Activated T-cell treated with anti-CD3 and anti-CD28 coated beads, Interleukin-2, amount 50 U/mL, for 24 hours (primary cell): ENCODE data around the gene MAST3.
A peak's percentile ranks its signal among the peaks of the same experiment; 100 is the strongest.
"Not testable (repeated sequence)": the region's sequence is repeated elsewhere in the genome, so short reads cannot be mapped to it uniquely, and the experiment has no call there.

Source experiments
- DNase-seq: peaks from one replicate; pipeline ENCODE4 v3.0.0-alpha.2; 2020
- H3K27ac Mint-ChIP-seq: 2 replicates; pipeline ENCODE4 v1.8.0; 2020; ENCODE audit warnings: mild to moderate bottlenecking, mixed read lengths
- H3K27me3 Mint-ChIP-seq: 2 replicates; pipeline ENCODE4 v1.8.0; 2020; ENCODE audit warnings: mixed read lengths
- H3K36me3 Mint-ChIP-seq: 2 replicates; pipeline ENCODE4 v1.8.0; 2020; ENCODE audit warnings: low read depth, mixed read lengths
- H3K4me1 Mint-ChIP-seq: 2 replicates; pipeline ENCODE4 v1.8.0; 2020; ENCODE audit warnings: low read depth, mixed read lengths
- H3K4me3 Mint-ChIP-seq: 2 replicates; pipeline ENCODE4 v1.8.0; 2020; ENCODE audit warnings: mild to moderate bottlenecking, moderate library complexity, mixed read lengths
- H3K9me3 Mint-ChIP-seq: 2 replicates; pipeline ENCODE4 v1.8.0; 2020; ENCODE audit warnings: mixed read lengths

The MAST3 gene

DNA sequence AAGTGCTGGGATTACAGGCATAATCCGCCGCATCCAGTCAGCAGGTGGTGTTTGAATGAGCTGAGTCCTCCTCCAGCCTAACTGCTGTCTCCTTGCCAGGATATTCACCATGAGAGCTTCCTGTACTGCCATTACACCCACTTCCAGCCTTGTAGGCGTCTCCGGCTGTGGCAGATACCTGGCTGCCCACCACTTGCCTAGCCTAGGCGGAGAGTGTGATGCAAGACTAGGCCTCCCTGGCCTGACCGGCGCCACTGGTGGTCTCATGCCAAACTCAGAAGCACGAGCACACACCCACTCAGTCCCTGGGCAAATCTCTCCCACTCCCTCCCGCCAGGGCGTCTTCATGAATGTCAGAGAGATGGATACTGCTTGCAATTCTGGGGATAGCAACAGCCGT is 27.4 kb upstream of the MAST3 start:
- Mint-ChIP-seq H3K4me3 (no peak overlapping the region), H3K27me3 (no peaks in the 10 kb centered on the region), H3K36me3 (peaks cover 52% of the 10 kb centered on the region), H3K9me3 (no peaks in the 10 kb centered on the region), H3K4me1 (peaks cover 10% of the 10 kb centered on the region), H3K27ac (no peak overlapping the region)
- no peak for DNase-seq

DNA sequence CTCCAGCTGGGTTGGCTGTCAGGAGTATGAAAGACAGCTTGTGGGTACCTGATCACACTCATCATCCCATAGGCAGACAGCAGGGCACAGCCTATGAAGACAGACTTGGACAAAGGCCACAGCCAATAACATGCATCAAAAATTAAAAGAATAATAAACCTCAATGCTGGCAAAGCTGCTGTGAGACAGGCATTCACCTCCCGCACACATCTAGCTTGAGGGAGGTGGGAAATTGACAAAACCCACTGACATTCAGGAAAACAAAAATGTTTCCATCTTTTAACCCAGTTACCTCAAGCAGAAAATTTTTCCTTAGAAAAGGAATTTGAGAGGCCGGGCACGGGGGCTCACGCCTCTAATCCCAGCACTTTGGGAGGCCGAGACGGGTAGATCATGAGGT is 25.2 kb upstream of the MAST3 start:
- Mint-ChIP-seq H3K4me1 (peaks cover 10% of the 10 kb centered on the region), H3K4me3 (no peak overlapping the region), H3K9me3 (no peaks in the 10 kb centered on the region), H3K27me3 (no peaks in the 10 kb centered on the region), H3K27ac (no peak overlapping the region), H3K36me3 (peaks cover 61% of the 10 kb centered on the region)
- DNase-seq, result no peak

DNA sequence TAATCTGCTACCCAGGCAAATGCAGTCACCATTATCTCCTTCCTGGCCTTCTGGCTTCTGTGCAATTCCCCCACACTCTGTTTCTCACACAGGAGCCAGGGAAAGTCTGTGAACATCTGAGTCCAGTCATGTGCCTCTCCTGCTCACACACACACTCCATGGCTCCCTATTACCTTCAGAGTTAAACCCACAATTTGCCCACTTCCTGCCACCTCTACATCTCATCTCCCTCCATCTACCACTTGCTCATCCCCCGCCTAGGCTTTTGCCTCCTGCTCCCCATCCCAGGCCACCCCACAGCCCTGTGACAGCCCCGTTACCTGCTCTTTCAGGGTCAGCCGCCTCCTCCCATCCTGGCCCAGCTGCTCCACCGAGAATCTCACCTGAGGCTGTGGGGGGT is 24.4 kb upstream of the MAST3 start:
- no peaks in the 10 kb centered on the region for H3K27me3 Mint-ChIP-seq
- H3K4me1 Mint-ChIP-seq, result peaks cover 10% of the 10 kb centered on the region
- peaks cover 69% of the 10 kb centered on the region for H3K36me3 Mint-ChIP-seq
- H3K9me3 Mint-ChIP-seq, result no peaks in the 10 kb centered on the region
- no peak overlapping the region for H3K4me3 Mint-ChIP-seq
- H3K27ac Mint-ChIP-seq, result peak overlapping the region; percentile 35
- no peak for DNase-seq

DNA sequence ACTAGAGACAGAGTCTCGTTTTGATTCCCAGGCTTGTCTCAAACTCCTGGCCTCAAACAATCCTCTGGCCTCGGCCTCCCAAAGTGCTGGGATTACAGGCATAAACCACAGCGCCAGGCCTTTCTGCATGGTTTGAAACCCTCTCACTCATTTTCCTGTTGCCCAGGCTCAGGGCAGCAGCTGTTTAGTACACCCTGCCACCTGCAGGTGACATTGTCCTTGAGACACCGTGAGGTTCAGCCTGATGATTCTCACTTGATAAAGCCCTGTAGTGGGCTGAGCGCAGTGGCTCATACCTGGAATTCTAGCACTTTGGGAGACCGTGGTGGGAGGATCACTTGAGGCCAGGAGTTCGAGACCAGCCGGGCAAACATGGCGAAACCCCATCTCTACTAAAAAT is 23.4 kb upstream of the MAST3 start:
- no peak for DNase-seq
- Mint-ChIP-seq H3K9me3 (no peaks in the 10 kb centered on the region), H3K4me1 (peaks cover 10% of the 10 kb centered on the region)

DNA sequence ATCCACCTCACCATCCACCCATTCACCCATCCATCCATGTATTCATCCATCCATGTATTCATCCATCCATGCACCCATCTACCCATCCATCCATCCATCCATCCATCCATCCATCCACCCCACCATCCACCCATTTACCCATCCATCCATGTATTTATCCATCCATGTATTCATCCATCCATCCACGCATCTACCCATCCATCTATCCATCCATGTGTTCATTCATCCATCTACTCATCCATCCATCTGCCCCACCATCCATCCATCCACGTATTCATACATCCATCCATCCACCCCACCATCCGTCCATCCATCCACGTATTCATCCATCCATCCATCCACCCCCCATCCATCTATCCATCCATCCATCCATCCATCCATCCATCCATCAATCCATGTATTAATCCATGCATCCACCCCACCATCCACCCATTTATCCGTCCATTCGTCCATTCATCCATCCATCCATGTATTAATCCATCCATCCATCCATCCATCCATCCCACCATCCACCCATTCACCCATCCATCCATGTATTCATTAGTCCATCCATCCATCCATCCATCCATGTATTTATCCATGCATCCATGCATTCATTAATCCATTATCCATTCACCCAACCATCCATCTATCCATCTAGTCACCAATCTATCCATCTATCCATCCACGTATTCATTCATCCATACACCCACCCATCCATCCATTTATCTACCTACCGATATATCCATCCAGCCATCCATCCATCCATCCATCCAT is 13.5 kb upstream of the MAST3 start:
- no peaks in the 10 kb centered on the region for H3K27me3 Mint-ChIP-seq
- peaks cover 41% of the 10 kb centered on the region for H3K4me1 Mint-ChIP-seq
- peaks cover 4% of the 10 kb centered on the region for H3K9me3 Mint-ChIP-seq
- H3K27ac Mint-ChIP-seq, result no peak overlapping the region
- DNase-seq, result no peak
- H3K4me3 Mint-ChIP-seq, result no peak overlapping the region
- H3K36me3 Mint-ChIP-seq, result peaks cover 37% of the 10 kb centered on the region

More for the DNA sequence above, 23.4 kb upstream of the MAST3 start:
- no peak overlapping the region for H3K27ac Mint-ChIP-seq
- H3K4me3 Mint-ChIP-seq, result no peak overlapping the region
- H3K27me3 Mint-ChIP-seq, result no peaks in the 10 kb centered on the region
- H3K36me3 Mint-ChIP-seq, result peaks cover 68% of the 10 kb centered on the region

DNA sequence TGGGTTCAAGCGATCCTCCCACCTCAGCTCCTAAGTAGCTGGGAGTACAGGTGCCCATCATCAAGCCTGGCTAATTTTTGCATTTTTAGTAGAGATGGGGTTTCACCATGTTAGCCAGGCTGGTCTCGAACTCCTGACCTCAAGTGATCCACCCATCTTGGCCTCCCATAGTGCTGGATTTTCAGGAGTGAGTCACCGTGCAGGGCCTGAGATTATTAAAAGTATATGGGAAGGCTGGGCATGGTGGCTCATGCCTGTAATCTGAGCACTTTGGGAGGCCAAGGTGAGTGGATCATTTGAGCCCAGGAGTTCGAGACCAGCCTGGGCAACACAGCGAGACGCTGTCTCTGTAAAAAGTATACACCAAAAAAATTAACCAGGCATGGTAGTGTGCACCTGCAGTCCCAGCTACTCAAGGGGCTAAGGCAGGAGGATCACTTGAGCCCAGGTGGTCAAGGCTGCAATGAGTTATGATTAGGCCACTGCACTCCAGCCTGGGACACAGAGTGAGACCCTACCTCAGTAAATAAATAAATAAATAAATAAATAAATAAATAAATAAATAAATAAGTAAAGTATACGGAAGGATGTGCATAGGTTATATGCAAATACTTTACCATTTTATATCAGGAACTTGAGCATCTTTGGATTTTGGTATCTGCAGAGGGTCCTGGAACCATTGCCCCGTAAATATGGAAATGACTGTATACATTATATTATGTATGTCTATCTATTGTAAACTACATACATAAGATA is 11.7 kb upstream of the MAST3 start:
- no peaks in the 10 kb centered on the region for H3K27me3 Mint-ChIP-seq
- H3K27ac Mint-ChIP-seq, result peak overlapping the region; percentile 99

DNA sequence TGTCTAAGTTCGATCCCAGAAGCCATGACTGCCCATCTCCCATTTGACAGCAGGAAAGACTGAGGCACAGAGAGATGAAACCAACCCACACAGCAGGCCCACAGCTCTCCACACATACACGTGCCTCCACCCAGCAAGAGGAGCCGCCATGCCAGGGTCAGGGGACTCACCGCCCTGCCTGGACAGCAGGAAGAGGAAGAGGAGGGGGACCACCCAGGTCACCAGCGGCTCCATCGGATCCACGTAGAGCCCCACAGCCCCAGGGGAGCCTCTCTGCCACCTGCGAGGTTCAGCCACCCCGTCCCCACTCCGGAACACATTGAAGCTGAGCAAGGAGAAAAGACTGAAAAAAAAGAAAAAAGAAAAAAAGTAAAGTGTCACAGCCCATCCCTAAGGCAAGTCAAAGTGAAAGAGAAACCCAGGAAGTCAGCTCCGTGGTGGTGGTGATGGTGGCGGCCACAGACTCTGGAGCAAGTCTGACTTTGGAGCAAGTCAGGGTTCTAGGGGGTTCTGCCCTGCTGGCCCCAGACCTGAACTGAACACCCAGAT is 10.9 kb upstream of the MAST3 start, which contains the start of gene IL12RB1:
TSS of gene IL12RB1 (minus strand) at position 345 of the 549 bp plus-strand sequence. CDS start at position 234, 111 bp downstream.
- Mint-ChIP-seq H3K27me3 (no peaks in the 10 kb centered on the region), H3K36me3 (peaks cover 21% of the 10 kb centered on the region), H3K27ac (peak within 1 kb of the TSS; percentile 99), H3K9me3 (peaks cover 4% of the 10 kb centered on the region), H3K4me1 (peaks cover 66% of the 10 kb centered on the region), H3K4me3 (peak within 1 kb of the TSS; percentile 95)
- DNase-seq, result peak; percentile 72

More for the DNA sequence above, 11.7 kb upstream of the MAST3 start:
- Mint-ChIP-seq H3K9me3 (peaks cover 4% of the 10 kb centered on the region), H3K4me3 (peak overlapping the region; percentile 95), H3K4me1 (peaks cover 58% of the 10 kb centered on the region), H3K36me3 (peaks cover 24% of the 10 kb centered on the region)
- no peak for DNase-seq

DNA sequence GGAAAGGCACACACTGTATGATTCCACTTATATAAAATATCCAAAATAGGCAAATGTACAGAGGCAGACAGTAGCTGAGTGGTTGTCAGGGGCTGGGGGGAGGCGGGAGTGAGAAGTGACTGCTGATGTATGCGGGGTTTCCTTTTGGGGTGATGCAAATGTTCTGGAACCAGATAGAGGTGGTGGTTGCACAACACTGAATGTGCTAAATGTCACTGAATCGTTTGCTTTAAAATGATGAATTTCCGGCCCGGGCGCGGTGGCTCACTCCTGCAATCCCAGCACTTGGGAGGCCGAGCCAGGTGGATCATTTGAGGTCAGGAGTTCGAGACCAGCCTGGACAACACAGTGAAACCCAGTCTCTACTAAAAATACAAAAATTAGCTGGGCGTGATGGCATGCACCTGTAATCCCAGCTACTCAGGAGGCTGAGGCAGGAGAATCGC is 8.5 kb upstream of the MAST3 start:
- not testable (repeated sequence) for H3K9me3 Mint-ChIP-seq, H3K27me3 Mint-ChIP-seq, H3K36me3 Mint-ChIP-seq
- Mint-ChIP-seq H3K4me1 (peaks cover 71% of the 10 kb centered on the region), H3K4me3 (peak overlapping the region; percentile 36), H3K27ac (peak overlapping the region; percentile 94)
- DNase-seq, result peak; percentile 70

DNA sequence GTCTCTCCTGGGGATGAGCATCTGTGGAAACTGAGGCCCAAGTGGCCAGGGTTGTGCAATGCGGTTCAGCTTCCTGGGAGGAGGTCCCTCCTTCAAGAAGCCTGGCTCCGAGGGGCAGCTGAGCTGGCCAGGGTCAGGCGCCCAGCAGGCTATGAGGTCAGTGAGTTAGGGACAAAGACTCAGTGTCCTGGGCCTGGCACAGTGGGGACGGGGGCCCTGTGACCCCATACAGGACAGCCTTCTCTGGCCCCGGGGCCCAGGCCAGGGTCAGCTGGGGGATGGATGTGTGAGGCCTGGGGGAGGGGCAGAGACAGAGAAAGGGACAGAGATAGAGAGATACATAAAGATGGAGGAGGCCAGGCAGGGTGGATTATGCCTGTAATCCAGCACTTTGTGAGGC is 7.9 kb upstream of the MAST3 start:
- Mint-ChIP-seq H3K9me3 (no peaks in the 10 kb centered on the region), H3K36me3 (peaks cover 5% of the 10 kb centered on the region), H3K27me3 (no peaks in the 10 kb centered on the region), H3K4me3 (peak overlapping the region; percentile 8), H3K4me1 (peaks cover 65% of the 10 kb centered on the region), H3K27ac (peak overlapping the region; percentile 94)
- DNase-seq, result no peak

DNA sequence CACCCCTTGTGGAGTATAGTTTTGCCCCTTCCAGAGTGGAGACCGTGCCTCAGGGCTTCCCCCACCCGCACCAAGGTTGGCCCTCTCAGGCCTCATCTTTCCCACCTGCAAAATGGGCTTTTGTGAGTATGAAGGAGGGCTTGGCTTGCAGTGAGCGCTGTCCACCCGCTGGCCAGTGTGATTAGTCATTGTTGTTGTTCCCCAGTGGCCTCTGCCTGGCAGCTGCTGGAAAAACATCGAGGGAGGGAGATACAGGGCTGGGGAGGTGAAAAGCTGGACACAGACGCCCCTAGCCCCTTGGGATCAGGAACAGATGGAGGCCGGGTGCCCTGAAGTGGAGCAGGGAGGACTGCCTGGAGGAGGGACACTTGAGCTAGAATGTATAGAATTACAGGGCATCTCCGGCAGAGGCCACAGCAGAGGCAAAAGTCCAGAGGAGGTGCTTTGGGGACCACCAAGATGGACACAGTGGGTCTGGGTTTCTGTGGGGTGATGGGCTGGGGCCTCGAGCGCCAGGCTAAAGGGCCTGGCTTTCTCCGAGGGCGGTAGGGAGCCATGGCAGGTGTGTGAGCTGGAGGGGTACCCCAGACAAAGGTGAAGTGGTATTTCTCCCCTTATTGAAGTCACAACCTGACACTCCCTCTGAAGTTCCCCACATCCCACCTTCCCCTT is 6.9 kb upstream of the MAST3 start:
- peaks cover 5% of the 10 kb centered on the region for H3K36me3 Mint-ChIP-seq
- peak overlapping the region; percentile 94 for H3K27ac Mint-ChIP-seq
- peak overlapping the region; percentile 43 for H3K4me3 Mint-ChIP-seq
- H3K9me3 Mint-ChIP-seq, result no peaks in the 10 kb centered on the region
- no peaks in the 10 kb centered on the region for H3K27me3 Mint-ChIP-seq
- DNase-seq, result peak; percentile 43
- peaks cover 58% of the 10 kb centered on the region for H3K4me1 Mint-ChIP-seq

DNA sequence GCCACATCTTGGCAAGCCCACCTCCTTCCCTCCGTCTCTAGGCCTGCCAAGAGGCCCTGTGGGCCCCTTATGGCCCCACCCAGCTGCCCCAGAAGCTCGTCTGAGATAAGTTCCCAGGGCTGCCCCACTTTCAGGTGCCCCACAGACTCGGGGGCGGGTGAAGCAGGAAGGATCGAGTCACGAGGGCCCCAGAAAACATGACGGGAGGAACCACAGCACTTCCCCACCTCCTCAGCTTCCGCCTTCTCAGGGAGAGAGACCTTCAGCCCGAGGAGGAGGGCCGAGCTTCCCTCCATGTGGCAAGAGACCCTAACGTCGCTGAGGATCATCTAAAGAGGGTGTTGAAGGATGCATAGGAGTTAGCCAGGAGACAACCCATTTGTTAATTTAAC is 6.4 kb upstream of the MAST3 start:
- H3K4me3 Mint-ChIP-seq, result peak overlapping the region; percentile 26

DNA sequence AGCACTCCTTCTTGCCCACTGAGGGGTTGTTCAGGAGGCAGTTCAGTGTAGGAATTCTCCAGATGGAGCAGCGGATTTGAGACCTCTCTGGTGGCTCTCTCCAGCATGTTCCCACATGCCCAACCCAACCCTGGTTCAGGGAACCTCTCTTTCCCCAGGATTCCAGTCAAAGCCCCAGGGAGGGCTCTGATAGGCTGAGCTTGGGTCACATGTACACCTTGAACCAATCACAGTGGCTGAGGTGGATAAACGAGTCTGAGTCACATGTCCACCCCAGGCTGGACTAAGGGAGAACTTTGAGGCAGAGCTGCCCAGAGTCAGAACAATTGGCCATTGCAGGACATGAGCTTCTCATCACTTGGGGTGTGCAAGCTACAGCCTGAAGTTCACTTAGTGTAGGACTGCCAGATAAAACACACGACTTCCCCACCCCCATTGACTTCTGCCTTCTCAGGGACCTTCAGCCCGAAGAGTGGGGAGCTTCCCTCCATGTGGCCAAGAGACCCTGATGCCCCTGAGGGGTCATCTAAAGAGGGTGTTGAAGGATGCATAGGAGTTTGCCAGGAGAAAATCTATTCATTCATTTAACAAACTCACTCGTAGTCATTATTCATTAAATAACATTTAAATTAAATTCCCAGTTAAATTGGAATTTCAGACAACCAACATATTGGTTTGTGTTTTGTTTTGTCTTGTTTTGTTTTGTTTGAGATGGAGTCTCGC is 4.0 kb upstream of the MAST3 start:
- Mint-ChIP-seq H3K27me3 (no peaks in the 10 kb centered on the region), H3K4me3 (no peak overlapping the region), H3K27ac (no peak overlapping the region), H3K36me3 (no peaks in the 10 kb centered on the region), H3K9me3 (no peaks in the 10 kb centered on the region), H3K4me1 (peaks cover 47% of the 10 kb centered on the region)
- DNase-seq, result no peak

More for the DNA sequence above, 6.4 kb upstream of the MAST3 start:
- no peaks in the 10 kb centered on the region for H3K9me3 Mint-ChIP-seq
- H3K27ac Mint-ChIP-seq, result peak overlapping the region; percentile 94
- H3K4me1 Mint-ChIP-seq, result peaks cover 55% of the 10 kb centered on the region
- peaks cover 5% of the 10 kb centered on the region for H3K36me3 Mint-ChIP-seq
- peak; percentile 86 for DNase-seq
- H3K27me3 Mint-ChIP-seq, result no peaks in the 10 kb centered on the region

DNA sequence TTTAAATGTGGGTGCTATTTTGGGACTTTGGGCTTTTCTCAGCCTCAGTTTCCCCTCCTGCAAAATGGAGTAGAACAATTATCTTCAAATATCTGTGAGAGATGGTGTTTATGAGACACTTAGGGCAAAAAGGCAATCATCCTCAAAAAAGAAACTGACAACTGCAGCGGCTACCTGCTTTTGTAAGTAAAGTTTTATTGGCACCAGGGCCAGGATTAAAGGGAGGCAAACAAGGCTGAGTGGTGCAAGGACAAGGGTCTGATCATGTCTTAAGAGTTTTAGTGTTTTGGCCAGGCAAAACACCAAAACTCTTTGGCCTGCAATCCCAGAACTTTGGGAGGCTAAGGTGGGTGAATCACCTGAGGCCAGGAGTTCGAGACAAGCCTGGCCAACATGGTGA is 1.3 kb upstream of the MAST3 start:
- Mint-ChIP-seq H3K36me3 (no peaks in the 10 kb centered on the region), H3K4me3 (no peak overlapping the region), H3K9me3 (no peaks in the 10 kb centered on the region), H3K4me1 (peaks cover 33% of the 10 kb centered on the region), H3K27ac (no peak overlapping the region), H3K27me3 (no peaks in the 10 kb centered on the region)
- no peak for DNase-seq
